ENCODE measurements around the gene EBF3. TPM values are rescaled to one million over a fixed set of nuclear protein-coding genes. Genes with fewer than 3 reads are reported as not detected.

EBF3 gene
- total RNA-seq, 1 donor from 2014 or later = 0.07 TPM

- H4K20me1 ChIP-seq (ENCODE audit: insufficient read depth, low read length) = no peaks in the 10 kb centered on the region
- no peaks in the 10 kb centered on the region for H3K36me3 ChIP-seq (ENCODE audit: insufficient read depth, low read length)
- no peak for DNase-seq (ENCODE audit: low read depth)
- H2AFZ ChIP-seq (ENCODE audit: low read depth, low read length) = no peak overlapping the region
- no peak overlapping the region for H3K4me3 ChIP-seq (ENCODE audit: insufficient read depth, low read depth, low read length)
- Mint-ChIP-seq H3K27ac (ENCODE audit: unreplicated experiment) (no peak overlapping the region), H3K36me3 (ENCODE audit: low read depth, unreplicated experiment) (no peaks in the 10 kb centered on the region), H3K4me3 (ENCODE audit: unreplicated experiment) (no peak overlapping the region), H3K27me3 (ENCODE audit: low read depth, unreplicated experiment) (peaks cover 3% of the 10 kb centered on the region), H3K4me1 (ENCODE audit: low read depth, unreplicated experiment) (no peaks in the 10 kb centered on the region), H3K9me3 (ENCODE audit: unreplicated experiment) (peaks cover 3% of the 10 kb centered on the region)
- no peaks in the 10 kb centered on the region for H3K79me2 ChIP-seq (ENCODE audit: insufficient read depth, low read length)
- no peak overlapping the region for H3K27ac ChIP-seq (ENCODE audit: low read depth, low read length)
- no peak overlapping the region for H3K9ac ChIP-seq (ENCODE audit: low read length)
- no peak for FAIRE-seq
- no peaks in the 10 kb centered on the region for H3K4me1 ChIP-seq (ENCODE audit: insufficient read depth, low read length)
- no peak overlapping the region for H3K4me2 ChIP-seq (ENCODE audit: low read length)
- H3K9me3 ChIP-seq (ENCODE audit: insufficient read depth, low read depth, low read length) = peaks cover 9% of the 10 kb centered on the region
- no peaks in the 10 kb centered on the region for H3K27me3 ChIP-seq (ENCODE audit: insufficient read depth, low read length)
- TF ChIP-seq EZH2 (IDR thresholded peaks at IDR 0.05; ENCODE audit: insufficient read depth, low read length) (no peak), CTCF (IDR thresholded peaks at IDR 0.05; ENCODE audit: insufficient read depth, low read depth, low read length) (no peak)
Measured at GRCh38 chr10:129793996-129794395, 170.1 kb downstream of the EBF3 start.

GRCh38 chr10:129793479-129793878, 170.6 kb downstream of the EBF3 start:
- Histone ChIP-seq H2AFZ (ENCODE audit: low read depth, low read length) (no peak overlapping the region), H3K4me2 (ENCODE audit: low read length) (no peak overlapping the region), H3K4me3 (ENCODE audit: insufficient read depth, low read depth, low read length) (no peak overlapping the region), H3K4me1 (ENCODE audit: insufficient read depth, low read length) (no peaks in the 10 kb centered on the region), H3K79me2 (ENCODE audit: insufficient read depth, low read length) (no peaks in the 10 kb centered on the region), H3K9me3 (ENCODE audit: insufficient read depth, low read depth, low read length) (peaks cover 9% of the 10 kb centered on the region), H3K27ac (ENCODE audit: low read depth, low read length) (no peak overlapping the region), H3K36me3 (ENCODE audit: insufficient read depth, low read length) (no peaks in the 10 kb centered on the region), H3K9ac (ENCODE audit: low read length) (no peak overlapping the region), H3K27me3 (ENCODE audit: insufficient read depth, low read length) (no peaks in the 10 kb centered on the region), H4K20me1 (ENCODE audit: insufficient read depth, low read length) (no peaks in the 10 kb centered on the region)
- Mint-ChIP-seq H3K27me3 (ENCODE audit: low read depth, unreplicated experiment) (peaks cover 3% of the 10 kb centered on the region), H3K36me3 (ENCODE audit: low read depth, unreplicated experiment) (no peaks in the 10 kb centered on the region), H3K9me3 (ENCODE audit: unreplicated experiment) (peaks cover 3% of the 10 kb centered on the region), H3K4me1 (ENCODE audit: low read depth, unreplicated experiment) (no peaks in the 10 kb centered on the region), H3K4me3 (ENCODE audit: unreplicated experiment) (no peak overlapping the region), H3K27ac (ENCODE audit: unreplicated experiment) (no peak overlapping the region)
- no peak for TF ChIP-seq CTCF (IDR thresholded peaks at IDR 0.05; ENCODE audit: insufficient read depth, low read depth, low read length)
- no peak for TF ChIP-seq EZH2 (IDR thresholded peaks at IDR 0.05; ENCODE audit: insufficient read depth, low read length)
- FAIRE-seq (no peak), DNase-seq (ENCODE audit: low read depth) (no peak)

- H3K9me3 ChIP-seq (ENCODE audit: insufficient read depth, low read depth, low read length) = peaks cover 9% of the 10 kb centered on the region
- no peaks in the 10 kb centered on the region for H3K27me3 ChIP-seq (ENCODE audit: insufficient read depth, low read length)
- no peaks in the 10 kb centered on the region for H3K36me3 ChIP-seq (ENCODE audit: insufficient read depth, low read length)
- DNase-seq (ENCODE audit: low read depth) = no peak
- H4K20me1 ChIP-seq (ENCODE audit: insufficient read depth, low read length) = no peaks in the 10 kb centered on the region
- Mint-ChIP-seq H3K27me3 (ENCODE audit: low read depth, unreplicated experiment) (peaks cover 3% of the 10 kb centered on the region), H3K27ac (ENCODE audit: unreplicated experiment) (no peak overlapping the region), H3K4me3 (ENCODE audit: unreplicated experiment) (no peak overlapping the region), H3K36me3 (ENCODE audit: low read depth, unreplicated experiment) (no peaks in the 10 kb centered on the region), H3K4me1 (ENCODE audit: low read depth, unreplicated experiment) (no peaks in the 10 kb centered on the region), H3K9me3 (ENCODE audit: unreplicated experiment) (peaks cover 3% of the 10 kb centered on the region)
- no peak overlapping the region for H3K27ac ChIP-seq (ENCODE audit: low read depth, low read length)
- FAIRE-seq = no peak
- no peaks in the 10 kb centered on the region for H3K79me2 ChIP-seq (ENCODE audit: insufficient read depth, low read length)
- no peaks in the 10 kb centered on the region for H3K4me1 ChIP-seq (ENCODE audit: insufficient read depth, low read length)
- TF ChIP-seq CTCF (IDR thresholded peaks at IDR 0.05; ENCODE audit: insufficient read depth, low read depth, low read length) (no peak), EZH2 (IDR thresholded peaks at IDR 0.05; ENCODE audit: insufficient read depth, low read length) (no peak)
- H3K4me2 ChIP-seq (ENCODE audit: low read length) = no peak overlapping the region
- no peak overlapping the region for H3K4me3 ChIP-seq (ENCODE audit: insufficient read depth, low read depth, low read length)
- H2AFZ ChIP-seq (ENCODE audit: low read depth, low read length) = no peak overlapping the region
- H3K9ac ChIP-seq (ENCODE audit: low read length) = no peak overlapping the region
Measured at GRCh38 chr10:129792864-129793263, 171.2 kb downstream of the EBF3 start.

Measured in astrocyte (in vitro differentiated cells and primary cell).